NCI-H1417 treated with DMSO at 0.1 percent for 48 hours (cell line): Measurements from ENCODE around the gene ANKRD39.

Experiments
- DNase-seq: peaks from one replicate; lab custom pipeline; 2025; lab: John Stamatoyannopoulos, UW

The ANKRD39 gene

DNA sequence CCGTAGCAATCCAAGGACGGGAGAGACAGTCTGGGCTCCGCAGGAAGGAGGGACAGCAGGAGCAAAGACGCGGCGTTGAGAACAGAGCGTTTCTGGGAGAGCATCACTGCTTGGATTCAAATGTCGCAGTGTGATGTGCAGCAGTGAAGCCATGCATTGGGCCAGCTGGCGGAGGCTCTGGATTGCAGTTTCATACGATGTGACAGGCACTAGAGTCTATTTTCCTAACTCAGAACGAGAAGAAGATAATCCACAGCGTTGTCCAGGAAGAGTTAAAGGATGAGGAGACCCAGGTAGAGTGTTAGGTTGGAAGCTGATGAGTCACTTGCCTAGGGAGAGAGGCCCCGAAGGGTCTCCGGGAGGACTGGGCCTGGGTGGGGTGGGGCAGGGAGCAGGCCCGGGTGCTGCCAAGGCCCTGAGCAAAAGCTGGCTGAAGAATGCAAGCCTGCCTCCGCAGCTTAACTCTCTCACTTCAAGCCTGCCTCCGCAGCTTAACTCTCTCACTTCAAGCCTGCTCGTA is 29.7 kb upstream of the ANKRD39 start:
- no peak for DNase-seq

DNA sequence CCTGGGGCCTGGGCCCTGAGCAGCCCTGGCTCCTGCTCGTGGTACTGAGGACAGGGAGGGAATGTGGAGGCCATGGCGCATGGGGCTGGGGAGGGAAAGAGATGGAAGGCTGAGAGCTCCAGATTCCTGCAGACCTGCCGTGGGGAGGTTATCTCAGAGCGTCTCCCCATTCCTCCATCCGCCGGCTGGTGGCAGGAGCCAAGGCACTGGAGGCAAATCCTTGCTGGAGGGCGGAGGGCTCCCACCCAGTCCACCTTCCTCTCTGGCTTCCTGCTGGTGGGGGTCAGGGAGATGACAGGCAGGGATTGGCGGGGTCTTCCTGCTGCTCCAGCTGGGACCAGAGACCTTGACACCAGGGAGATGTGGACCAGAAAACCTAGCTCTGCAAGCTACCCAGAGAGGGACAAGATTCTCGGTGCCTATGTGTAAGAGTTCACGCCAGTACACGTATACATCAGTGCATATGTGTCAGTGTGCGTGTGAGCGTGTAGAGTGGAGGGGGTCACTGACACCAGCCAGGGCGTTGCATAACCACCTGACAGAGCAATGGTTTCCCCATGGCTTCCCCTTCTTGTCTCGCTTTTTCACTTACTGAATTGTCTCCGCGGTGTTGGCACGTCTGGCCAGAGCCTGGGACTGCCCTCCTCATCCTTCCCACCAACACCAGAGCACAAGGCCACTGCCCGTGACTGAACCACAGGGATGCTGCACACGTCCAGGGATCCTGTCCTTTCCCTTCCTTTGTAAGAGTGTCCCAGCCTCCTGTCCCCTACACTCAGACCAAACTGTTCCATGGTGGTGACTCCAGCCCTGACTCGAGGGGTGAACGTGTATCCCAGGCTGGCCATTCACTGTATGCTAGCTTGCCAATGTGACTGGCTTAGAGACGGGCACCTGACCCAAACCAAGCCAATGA is 27.9 kb upstream of the ANKRD39 start:
- no peak for DNase-seq

DNA sequence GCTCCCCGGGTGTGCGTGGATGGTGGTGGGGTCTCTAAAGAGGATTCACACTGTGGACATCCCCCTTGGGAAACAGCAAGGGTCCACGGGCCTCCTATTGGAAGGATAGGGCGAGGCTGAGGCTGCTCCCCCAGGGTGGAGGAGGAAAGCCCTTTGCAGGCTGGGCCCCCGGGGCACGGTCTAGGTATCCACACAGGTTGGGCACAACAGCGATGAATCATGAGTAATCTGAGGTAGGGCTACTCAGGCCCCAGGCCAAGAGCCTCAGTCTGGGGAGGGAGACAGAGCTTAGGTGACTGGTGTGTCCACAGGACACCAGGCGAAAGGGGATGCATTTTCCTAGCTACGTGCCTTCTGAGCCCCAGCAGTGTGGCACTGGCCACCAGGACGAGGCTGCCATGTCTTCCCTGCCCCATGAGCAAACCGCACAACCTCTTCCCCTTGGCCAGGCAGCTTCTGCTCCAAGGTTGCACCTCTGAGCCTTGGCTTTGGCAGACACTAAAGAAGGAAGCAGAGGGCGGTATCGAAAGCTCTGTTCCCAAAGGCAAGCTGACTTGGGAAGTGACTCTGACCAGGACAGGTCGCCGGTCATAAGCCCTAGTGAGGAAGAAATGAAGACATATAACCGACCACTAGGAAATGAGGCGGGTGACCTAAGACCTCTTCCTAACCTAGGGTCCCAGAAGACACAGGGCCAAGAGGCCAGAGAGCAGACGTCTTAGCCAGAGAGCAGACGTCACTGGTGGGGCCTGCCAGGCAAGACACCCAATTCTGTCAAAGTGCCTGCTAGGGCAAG is 26.7 kb upstream of the ANKRD39 start:
- DNase-seq = no peak

DNA sequence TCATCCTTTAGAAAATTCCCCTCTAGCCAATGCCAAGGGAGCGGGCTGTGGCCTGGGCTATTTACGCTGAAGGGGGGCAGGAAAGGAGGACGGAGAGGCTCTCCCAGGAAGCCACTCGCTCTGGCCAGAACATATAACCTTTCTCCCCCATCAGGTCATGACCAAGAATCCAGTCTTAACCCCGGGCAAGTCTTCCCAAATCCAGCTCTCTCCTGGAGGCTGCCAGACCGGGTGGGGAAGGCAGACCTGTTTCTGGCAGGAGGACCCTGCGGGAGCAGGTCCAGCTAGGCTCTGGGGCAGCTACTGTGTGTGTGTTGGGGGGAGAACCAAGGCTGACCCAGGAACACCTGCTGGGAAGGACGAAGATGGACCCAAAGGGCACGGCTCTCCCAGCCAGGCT is 25.5 kb upstream of the ANKRD39 start:
- no peak for DNase-seq

DNA sequence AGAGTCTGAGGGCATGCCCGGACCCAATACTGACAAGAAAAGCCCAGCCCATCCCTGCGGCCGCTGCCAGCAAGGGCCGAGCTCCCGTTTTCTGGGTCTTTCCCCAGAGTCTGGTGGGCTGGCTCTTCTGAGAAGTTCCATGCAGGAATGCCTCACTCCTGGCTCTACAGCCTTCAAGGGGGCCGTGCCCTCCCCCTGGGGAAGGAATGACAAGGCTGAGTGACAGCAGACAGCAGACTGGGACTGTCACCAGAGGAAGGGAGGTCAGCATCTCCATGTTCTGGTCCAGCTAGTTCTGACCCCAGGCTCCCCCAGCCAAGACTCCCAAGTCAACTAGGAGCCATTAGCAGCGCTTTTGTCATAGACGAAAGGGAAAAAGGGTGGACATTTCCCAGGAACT is 25.1 kb upstream of the ANKRD39 start:
- no peak for DNase-seq

DNA sequence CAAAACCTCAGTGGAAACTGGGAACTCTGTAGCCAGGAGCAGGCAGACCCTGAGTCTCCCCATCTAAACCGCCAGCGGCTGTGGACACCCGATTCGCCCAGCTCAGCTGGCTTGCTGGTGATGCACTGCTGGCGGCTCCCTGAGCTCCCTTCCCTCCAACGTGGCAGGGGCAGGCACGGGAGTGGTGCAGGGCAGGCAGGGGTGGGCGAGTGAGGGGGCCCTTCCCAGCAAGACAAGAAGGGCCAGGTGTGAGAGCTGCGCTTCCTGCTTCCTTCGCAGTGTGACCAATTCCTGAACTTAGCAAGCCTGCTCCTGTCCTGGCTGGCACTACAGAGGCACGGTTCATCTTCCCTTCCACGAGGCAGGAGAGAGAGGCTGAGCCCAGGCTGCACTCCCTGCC is 24.4 kb upstream of the ANKRD39 start:
- no peak for DNase-seq

DNA sequence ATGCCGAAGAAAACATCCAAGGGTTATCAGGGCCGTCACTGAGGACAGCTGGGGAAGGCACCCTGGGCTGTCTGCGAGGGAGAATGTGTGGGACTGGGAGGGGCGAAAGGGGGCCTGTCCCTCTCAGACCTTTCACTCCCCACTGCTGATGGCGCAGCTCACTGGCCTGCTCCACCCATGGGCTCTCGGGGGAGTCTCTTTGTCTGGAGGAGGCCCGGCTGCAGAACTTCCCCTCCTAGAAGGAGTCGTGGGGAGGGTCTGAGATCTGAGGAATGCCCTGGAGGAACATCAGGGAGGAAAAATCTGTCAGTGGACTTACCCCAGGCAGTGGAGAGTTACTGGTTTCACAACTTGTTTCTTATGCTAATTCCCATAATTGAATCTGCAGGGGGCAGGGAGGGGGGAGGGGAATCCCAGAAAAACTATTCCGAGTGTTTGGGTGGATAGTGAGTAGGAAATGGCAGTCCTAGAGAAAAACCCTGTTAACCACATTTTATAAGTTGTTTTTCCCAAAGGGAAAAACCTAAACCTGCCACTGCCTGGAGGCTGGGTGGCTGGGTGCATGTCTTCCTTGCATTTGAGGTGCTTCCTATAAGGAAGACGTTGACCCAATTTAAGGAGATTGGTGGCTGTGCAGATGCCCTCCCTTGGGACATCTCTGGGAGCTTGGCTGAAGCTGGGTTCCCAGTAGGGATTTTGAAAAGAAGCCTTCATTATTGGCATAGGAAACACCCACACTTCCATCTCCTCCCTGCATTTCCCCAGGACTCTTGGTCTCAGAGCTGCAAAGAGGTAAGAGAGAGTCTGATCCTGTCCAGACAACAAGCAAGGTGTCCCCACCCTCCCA is 23.8 kb upstream of the ANKRD39 start:
- no peak for DNase-seq

DNA sequence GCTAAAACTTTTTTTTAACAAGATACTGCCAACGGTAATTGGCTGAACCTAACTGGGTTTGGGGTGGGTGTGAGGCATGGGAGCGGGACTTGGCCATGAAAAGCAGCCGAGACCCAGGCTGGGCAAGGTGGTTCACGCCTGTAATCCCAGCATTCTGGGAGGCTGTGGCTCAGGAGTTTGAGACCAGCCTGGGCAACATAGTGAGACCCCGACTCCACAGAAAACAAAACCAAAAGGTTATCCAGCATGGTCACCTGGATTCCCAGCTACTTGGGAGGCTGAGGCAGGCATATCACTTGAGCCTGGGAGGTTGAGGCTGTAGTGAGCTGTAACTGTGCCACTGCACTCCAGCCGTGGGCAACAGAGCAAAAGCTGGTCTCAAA is 23.1 kb upstream of the ANKRD39 start:
- no peak for DNase-seq

DNA sequence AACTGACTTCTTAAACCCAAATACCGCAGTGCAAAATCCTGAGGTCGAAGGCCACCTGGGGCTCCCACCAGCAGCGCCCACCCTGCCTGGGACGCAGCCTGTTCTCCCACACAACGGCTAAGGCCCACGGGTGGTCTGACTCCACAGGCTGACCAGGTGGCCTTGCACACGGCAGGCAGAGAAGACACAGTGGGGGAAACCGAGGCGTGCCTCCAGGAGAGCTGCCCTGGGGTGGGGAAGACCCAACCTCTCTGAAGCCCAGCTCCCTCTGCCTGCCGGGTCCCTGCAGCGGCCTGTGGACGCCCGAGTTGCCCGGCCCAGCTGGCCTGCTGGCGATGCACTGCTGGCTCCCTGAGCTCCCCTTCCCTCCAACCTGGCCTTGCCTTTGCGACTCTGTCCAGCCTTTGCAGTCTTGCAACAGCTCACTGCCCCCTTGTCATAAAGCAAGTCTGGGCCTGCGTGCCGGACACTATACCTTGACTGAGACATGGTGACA is 21.8 kb upstream of the ANKRD39 start:
- DNase-seq = no peak

DNA sequence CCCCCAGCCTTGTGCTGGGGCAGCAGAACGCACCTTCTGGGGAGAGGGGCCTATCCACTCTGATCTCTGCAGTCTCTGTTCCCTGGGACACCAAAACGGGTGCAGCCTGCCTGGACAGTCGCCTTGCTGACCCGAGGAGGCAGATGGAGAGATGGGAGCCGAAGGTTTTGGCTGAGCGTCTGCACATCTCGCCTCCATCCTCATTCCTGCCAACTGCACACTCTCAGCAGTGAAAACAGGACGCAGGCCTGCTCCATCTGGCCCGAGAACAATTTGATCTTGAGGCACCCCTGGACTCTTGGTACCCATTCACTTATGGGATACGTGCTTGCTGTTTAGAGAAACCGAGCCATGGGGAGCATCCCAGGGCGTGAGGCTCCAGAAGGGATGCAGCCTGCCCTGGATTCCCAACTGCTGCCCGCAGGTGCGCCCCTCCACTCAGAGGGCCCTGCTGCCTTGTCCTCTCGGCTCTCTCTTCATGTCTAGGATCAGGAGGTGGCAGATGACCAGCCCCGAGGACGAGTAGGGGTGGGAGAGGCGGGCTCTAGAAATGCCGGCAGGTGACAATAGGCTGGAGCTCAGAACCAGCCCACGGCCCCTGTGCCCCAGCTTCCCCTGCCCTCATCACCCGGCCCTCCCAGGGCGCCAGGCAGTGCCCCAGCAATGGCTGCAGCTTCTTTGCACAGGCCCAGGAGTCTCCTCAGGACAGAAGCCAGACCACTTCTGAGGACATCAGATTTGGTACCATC is 21.2 kb upstream of the ANKRD39 start:
- DNase-seq = no peak

DNA sequence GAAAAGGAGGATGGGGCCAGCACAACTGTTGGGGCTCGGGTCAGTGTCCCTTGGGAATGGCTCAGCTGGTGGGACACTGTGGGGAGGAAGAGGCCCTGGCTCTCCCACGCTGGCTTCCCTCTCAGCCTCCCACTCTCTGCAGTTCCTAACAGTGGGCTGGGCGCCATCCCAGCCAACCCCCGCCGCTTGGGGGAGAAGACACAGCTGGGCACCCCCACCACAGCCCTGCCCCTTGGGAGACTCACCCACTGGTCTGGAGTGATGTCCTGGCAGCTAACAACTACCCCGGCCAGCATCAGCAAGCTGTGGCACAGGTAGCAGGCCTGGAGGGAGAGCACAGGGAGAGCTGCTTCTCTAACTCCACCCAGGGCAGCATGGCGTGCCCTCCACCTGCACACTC is 20.4 kb upstream of the ANKRD39 start:
- DNase-seq = no peak

DNA sequence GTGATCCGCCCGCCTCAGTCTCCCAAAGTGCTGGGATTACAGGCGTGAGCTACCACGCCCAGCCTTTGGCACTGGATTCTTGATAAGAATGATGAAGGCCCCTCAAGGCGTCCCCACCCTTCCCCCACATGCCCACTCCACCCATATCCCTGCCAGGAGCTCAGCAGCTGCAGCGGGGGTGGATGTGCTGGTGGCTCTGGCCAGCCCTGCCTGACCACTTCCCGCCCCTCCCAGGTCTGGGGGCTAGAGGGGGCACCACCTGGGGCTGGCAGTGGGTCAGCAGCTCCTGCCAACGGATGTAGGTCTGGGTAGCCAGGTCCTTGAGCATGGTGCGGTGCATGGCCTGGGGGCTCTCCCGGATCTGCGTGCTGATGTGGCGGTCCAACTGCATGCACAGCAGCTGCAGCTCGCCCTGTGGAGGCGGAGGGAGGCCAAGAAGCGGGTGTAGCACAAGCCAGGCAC is 19.8 kb upstream of the ANKRD39 start:
- no peak for DNase-seq

DNA sequence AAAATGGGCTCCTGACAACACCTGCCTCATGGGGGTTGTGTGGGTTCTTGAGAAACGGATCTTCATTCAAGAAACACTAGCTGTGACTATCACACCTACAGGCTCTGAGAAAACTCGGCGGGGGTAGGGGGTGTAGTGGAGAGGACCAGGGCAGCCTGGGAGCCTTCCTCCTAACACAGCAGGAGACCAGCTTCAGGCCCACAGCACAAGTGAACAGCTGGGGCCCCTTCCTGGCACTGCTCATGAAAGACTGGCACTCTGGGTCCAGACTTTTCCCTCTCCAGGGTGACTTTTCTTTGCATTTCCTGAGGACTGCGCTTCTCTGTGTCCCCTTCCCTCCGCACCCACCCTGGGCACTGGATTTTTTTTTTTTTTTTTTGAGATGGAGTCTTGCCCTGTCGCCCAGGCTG is 19.2 kb upstream of the ANKRD39 start:
- no peak for DNase-seq

DNA sequence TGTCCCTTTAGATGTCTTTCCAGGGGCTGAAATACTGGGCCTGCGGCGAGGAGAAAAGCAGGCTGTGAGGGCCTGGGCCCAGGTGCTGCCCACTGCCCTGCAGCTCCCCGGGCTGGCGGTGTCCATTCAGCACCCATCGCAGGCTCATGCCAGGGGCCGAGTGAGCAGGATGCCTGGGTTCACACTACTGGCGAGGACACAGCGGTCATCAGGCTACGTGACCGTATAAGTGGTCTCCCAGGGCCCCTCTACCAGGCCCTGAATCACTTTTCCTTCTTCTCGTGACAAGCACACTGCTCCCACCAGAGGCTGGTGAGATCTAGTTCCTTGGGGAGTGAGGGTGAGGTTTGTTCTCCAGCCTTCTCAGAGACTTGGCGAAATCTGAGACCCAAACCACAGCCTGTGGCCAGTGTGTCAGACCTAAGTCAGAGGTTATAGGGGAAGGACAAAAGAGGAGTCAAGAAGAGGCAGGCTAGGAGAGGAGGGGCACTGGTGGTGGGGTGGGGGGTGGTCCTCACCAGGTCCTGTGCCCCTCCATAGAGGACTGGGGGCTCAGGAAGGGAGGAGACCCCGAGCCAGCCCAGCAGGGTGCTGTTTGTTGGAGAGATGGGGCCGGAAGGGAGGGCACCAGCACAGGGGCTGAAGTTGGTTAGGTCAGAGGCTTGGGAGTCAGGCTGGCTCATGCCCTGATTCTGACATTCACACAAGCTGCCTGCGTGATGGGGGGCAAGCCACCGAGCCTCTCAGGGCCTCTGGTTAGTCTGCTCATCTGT is 18.6 kb upstream of the ANKRD39 start:
- DNase-seq = no peak

DNA sequence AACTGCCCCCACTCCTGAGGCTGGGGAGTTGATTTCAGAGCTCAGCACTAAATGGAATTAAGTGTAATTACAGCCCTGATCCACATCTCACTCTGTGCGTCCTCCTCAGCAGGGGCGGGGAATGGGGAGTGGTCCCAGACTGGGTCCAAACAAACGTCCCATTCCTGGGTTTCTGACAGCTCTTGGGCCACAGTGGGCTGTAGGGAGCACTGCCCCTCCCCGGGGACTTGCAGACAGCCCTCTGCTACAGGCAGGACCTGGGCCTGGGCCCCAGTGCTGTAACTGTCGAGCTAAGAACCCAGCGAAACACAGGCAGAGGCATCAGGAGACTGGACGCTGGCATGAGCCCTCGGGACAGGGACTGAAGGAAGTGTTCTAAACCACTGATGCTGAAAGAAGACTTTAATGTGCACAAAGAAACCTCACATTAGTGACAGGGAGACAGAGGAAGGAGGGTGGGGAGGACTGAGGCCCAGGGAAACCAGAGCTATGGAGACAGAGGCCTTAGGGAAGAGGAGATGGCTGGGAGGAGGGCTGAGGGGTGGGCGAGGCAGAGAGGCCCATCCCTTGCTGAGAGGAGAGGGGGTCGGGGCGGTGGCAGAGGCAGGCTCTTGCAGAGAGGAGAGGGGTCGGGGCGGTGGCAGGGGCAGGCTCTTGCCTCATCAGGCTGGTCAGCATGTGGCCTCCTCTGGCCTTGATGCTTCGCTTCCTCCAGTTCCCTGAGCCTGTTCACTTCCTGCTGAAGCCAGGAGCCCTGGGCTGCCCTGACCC is 17.9 kb upstream of the ANKRD39 start:
- no peak for DNase-seq

DNA sequence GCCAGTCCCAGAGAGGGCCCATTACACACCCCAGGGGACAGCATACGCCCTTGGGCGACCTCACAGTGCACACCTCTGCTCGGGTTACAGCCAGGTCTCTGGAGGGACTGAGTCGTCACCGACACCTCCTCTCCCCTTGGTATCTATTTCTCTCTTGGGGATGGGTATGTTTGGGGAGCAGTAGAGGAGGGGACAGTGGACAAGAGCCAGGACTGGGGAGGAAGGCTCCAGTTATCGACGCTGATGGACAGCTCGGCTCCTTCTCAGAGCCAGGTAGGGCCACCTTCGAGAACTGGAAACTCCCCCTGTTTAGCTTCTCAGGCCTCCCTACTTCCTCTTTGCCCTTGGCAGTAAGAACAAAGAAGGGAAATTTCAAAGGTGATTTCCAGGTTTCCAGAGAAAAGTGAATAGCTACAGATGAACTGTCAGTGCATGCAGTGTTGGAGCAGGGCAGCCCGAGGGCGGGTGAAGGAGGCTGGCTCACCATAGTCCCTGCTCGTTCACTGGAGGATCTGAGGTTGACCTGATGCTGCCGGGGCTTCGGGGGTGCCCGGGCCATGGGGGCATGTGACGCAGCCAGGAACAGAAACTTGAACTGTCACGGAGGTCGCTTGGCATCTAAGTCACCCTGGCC is 16.5 kb upstream of the ANKRD39 start:
- DNase-seq = no peak

DNA sequence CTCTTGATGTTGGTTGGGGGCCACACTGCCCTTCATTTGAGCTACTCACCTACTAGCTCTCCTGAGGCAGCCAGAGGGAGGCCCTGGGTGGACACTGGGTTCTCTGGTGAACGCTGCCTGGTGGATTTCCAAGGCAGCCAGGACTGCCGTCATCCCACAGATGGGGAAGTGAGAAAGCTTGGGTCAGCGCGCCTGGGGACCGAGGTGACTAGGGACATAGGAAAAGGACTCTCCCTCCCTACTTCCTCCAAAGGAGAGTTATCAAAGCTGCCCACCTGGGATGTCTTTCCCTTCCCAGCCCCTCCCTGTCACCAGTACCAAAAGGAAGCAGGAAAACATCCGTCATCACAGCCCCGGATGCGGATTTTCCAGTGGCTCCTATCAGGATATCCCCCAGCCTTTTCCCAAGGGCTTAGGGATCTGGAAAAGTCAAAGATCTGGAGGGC is 15.9 kb upstream of the ANKRD39 start:
- no peak for DNase-seq

DNA sequence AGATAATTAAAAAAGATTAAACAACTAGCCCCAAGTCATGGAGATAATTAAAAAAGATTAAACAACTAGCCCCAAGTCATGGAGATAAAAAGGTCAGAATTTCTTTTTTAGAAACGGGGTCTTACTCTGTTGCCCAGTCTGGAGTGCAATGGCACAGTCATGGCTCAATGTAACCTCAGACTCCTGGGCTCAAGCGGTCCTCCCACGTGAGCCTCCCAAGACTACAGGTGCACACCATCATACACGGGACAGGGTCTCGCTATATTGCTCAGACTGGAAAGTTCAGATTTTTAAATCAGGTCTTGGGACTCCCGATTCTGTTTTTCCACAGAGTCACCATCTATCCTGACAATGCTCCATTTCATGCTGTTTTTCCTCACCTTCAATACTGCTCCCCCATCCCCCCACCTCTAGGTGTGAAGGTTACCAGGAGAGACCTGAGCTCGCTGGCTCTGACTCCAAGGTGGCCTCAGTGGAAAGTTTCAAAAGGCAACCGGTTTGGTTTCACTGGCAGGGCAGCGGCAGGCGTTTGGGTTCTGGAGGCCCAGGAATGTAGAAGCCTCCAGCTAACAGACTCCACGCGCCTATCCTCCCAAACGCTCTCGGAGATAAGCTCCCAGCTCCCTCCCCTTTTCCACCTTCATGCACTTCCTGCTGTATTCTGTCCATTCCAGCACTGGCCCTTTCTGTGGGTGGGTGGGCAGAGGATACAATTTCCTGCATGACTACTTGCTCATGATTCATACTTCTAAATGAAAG is 15.0 kb upstream of the ANKRD39 start:
- no peak for DNase-seq
